ENCODE results near the gene MYO5B.

MYO5B gene

GRCh38 chr18:50111398-50111797 lies 83.5 kb downstream of the MYO5B start:
- H3K4me3 ChIP-seq (ENCODE audit: low read depth, low read length), result no peak overlapping the region
- DNase-seq, result no peak
- in situ Hi-C loops (cut with HindIII; ENCODE audit: low pct_ligation_motif_present, low sequenced_read_pairs), result no loop called here
- H3K27ac ChIP-seq, result no peak overlapping the region
- no peaks in the 10 kb centered on the region for H3K27me3 ChIP-seq (replicated peaks)
- H3K36me3 ChIP-seq (replicated peaks), result no peaks in the 10 kb centered on the region
- TF ChIP-seq CTCF (IDR thresholded peaks at IDR 0.05; ENCODE audit: low read depth, low read length, missing control alignments), result no peak

- in situ Hi-C loops (cut with HindIII; ENCODE audit: low pct_ligation_motif_present, low sequenced_read_pairs), result no loop called here
- H3K36me3 ChIP-seq (replicated peaks), result no peaks in the 10 kb centered on the region
- no peak for TF ChIP-seq CTCF (IDR thresholded peaks at IDR 0.05; ENCODE audit: low read depth, low read length, missing control alignments)
Observed at GRCh38 chr18:50107468-50107977, 87.4 kb downstream of the MYO5B start.

GRCh38 chr18:50105027-50105426 lies 89.9 kb downstream of the MYO5B start:
- Histone ChIP-seq H3K4me3 (ENCODE audit: low read depth, low read length) (no peak overlapping the region), H3K36me3 (replicated peaks) (no peaks in the 10 kb centered on the region), H3K27ac (no peak overlapping the region), H3K27me3 (replicated peaks) (no peaks in the 10 kb centered on the region)
- TF ChIP-seq CTCF (IDR thresholded peaks at IDR 0.05; ENCODE audit: low read depth, low read length, missing control alignments), result no peak
- DNase-seq, result no peak
- in situ Hi-C loops (cut with HindIII; ENCODE audit: low pct_ligation_motif_present, low sequenced_read_pairs), result no loop called here

More at GRCh38 chr18:50107468-50107977, 87.4 kb downstream of the MYO5B start:
- H3K4me3 ChIP-seq (ENCODE audit: low read depth, low read length), result no peak overlapping the region
- no peak overlapping the region for H3K27ac ChIP-seq
- H3K27me3 ChIP-seq (replicated peaks), result no peaks in the 10 kb centered on the region
- DNase-seq, result no peak

- Histone ChIP-seq H3K27me3 (replicated peaks) (no peaks in the 10 kb centered on the region), H3K27ac (no peak overlapping the region), H3K36me3 (replicated peaks) (no peaks in the 10 kb centered on the region), H3K4me3 (ENCODE audit: low read depth, low read length) (no peak overlapping the region)
- TF ChIP-seq CTCF (IDR thresholded peaks at IDR 0.05; ENCODE audit: low read depth, low read length, missing control alignments), result no peak
- in situ Hi-C loops (cut with HindIII; ENCODE audit: low pct_ligation_motif_present, low sequenced_read_pairs), result no loop called here
- no peak for DNase-seq
Observed at GRCh38 chr18:50104421-50104820, 90.5 kb downstream of the MYO5B start.

GRCh38 chr18:50099725-50100407 lies 95.1 kb downstream of the MYO5B start:
- Histone ChIP-seq H3K27me3 (replicated peaks) (no peaks in the 10 kb centered on the region), H3K27ac (no peak overlapping the region), H3K36me3 (replicated peaks) (no peaks in the 10 kb centered on the region), H3K4me3 (ENCODE audit: low read depth, low read length) (no peak overlapping the region)
- in situ Hi-C loops (cut with HindIII; ENCODE audit: low pct_ligation_motif_present, low sequenced_read_pairs), result no loop called here
- DNase-seq, result no peak
- TF ChIP-seq CTCF (IDR thresholded peaks at IDR 0.05; ENCODE audit: low read depth, low read length, missing control alignments), result no peak

- in situ Hi-C loops (cut with HindIII; ENCODE audit: low pct_ligation_motif_present, low sequenced_read_pairs), result no loop called here
- no peak for DNase-seq
- no peak for TF ChIP-seq CTCF (IDR thresholded peaks at IDR 0.05; ENCODE audit: low read depth, low read length, missing control alignments)
- Histone ChIP-seq H3K27ac (no peak overlapping the region), H3K36me3 (replicated peaks) (no peaks in the 10 kb centered on the region), H3K4me3 (ENCODE audit: low read depth, low read length) (no peak overlapping the region), H3K27me3 (replicated peaks) (no peaks in the 10 kb centered on the region)
Observed at GRCh38 chr18:50097702-50098101, 97.2 kb downstream of the MYO5B start.
